ENCODE measurements around the gene RIOK1. TPM values are rescaled to one million over a fixed set of nuclear protein-coding genes. Genes with fewer than 3 reads are reported as not detected.
A peak's percentile ranks its signal among the peaks of the same experiment; 100 is the strongest.

The RIOK1 gene
- total and polyA plus RNA-seq, 2 of the 13 experiments (the other 11 are each of a cell fraction or from before 2014, with no cell fraction given) = 9.4 to 37.8 TPM

DNA sequence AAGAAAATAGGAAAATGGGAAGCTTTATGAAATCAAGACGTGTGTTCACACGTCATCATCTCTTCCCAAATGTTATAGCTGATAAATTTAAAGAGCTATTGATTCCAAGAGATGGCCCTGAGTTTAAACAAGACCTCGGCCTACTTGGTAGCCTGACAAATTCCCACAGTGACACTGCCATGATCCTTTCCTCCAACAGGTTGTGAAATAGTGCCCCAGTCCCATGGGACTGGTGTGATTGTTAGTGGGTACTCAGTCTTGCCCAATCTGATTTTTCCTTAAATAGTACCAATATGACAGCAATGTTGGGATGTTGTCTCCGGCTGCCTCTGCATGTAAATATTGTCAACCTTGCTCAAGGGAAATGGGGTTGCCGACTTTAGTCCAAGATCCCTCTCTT lies 34.5 kb downstream of the RIOK1 start:
- no peaks in the 10 kb centered on the region for H4K20me1 ChIP-seq (ENCODE audit: insufficient read depth, low read length)
- H3K4me2 ChIP-seq (ENCODE audit: low read depth, low read length) = no peak overlapping the region
- H3K27ac ChIP-seq (ENCODE audit: extremely low read length, insufficient read depth, low read length) = no peak overlapping the region
- in situ Hi-C loops (cut with HindIII; ENCODE audit: extremely low pct_ligation_motif_present, low pct_unique_long_range_greater_than_20kb) = no loop called here
- intact Hi-C loops (cut with micrococcal nuclease; ENCODE audit: unreplicated experiment) = loop anchor here (2.0 kb wide), 1 partner anchor 167 kb away; the partner anchor contains the start of gene SNRNP48
- no peak overlapping the region for H3K4me3 ChIP-seq (replicated peaks in 1 of 3; ENCODE audit: insufficient read depth in 1 of 3, low read depth in 2 of 3, low read length in 3 of 3)
- BruUV-seq (replicated peaks) = no TSS peak
- H3K36me3 ChIP-seq (replicated peaks in 1 of 2; ENCODE audit: control insufficient read depth in 1 of 2, insufficient read depth in 2 of 2, low read length in 2 of 2) = no peaks in the 10 kb centered on the region
- H2AFZ ChIP-seq (ENCODE audit: low read length) = no peak overlapping the region
- DNase-seq (ENCODE audit: low spot score) (no peak), FAIRE-seq (no peak), ATAC-seq (no peak)
- peaks cover 34% of the 10 kb centered on the region for H3K4me1 ChIP-seq (ENCODE audit: insufficient read depth, low read length)
- CTCF ChIA-PET (ENCODE audit: low intra/inter-chr PET ratio, low total read pairs) = interaction anchor here (1.6 kb wide), 1 partner anchor 192 kb away, joined by 6 read pairs; no protein-coding TSS in a partner anchor
- POLR2A ChIA-PET = interaction anchor here (3.7 to 4.7 kb wide), 2 partner anchors 117 to 167 kb away, joined by 27 to 32 read pairs; partner anchors contain the start of genes DSP and SNRNP48
- no peak overlapping the region for H3K9ac ChIP-seq (ENCODE audit: insufficient read depth, low read depth, low read length)
- H3K9me3 ChIP-seq (ENCODE audit: low read length) = no peaks in the 10 kb centered on the region
- H3K79me2 ChIP-seq (ENCODE audit: insufficient read depth, low read length) = no peaks in the 10 kb centered on the region
- TF ChIP-seq, protein P1, sequence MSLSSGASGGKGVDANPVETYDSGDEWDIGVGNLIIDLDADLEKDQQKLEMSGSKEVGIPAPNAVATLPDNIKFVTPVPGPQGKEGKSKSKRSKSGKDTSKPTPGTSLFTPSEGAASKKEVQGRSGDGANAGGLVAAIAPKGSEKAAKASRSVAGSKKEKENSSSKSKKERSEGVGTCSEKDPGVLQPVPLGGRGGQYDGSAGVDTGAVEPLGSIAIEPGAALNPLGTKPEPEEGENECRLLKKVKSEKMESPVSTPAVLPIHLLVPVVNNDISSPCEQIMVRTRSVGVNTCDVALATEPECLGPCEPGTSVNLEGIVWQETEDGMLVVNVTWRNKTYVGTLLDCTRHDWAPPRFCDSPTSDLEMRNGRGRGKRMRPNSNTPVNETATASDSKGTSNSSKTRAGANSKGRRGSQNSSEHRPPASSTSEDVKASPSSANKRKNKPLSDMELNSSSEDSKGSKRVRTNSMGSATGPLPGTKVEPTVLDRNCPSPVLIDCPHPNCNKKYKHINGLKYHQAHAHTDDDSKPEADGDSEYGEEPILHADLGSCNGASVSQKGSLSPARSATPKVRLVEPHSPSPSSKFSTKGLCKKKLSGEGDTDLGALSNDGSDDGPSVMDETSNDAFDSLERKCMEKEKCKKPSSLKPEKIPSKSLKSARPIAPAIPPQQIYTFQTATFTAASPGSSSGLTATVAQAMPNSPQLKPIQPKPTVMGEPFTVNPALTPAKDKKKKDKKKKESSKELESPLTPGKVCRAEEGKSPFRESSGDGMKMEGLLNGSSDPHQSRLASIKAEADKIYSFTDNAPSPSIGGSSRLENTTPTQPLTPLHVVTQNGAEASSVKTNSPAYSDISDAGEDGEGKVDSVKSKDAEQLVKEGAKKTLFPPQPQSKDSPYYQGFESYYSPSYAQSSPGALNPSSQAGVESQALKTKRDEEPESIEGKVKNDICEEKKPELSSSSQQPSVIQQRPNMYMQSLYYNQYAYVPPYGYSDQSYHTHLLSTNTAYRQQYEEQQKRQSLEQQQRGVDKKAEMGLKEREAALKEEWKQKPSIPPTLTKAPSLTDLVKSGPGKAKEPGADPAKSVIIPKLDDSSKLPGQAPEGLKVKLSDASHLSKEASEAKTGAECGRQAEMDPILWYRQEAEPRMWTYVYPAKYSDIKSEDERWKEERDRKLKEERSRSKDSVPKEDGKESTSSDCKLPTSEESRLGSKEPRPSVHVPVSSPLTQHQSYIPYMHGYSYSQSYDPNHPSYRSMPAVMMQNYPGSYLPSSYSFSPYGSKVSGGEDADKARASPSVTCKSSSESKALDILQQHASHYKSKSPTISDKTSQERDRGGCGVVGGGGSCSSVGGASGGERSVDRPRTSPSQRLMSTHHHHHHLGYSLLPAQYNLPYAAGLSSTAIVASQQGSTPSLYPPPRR (CRISPR knock-in tag; IDR thresholded peaks at IDR 0.05; ENCODE audit: borderline replicate concordance) = no peak
- TF ChIP-seq CEBPB (IDR thresholded peaks at IDR 0.05; ENCODE audit: borderline replicate concordance, low read depth, low read length) (peak; percentile 30; the same call in 1 of the 2 replicates), NFYB (CRISPR knock-in tag; IDR thresholded peaks at IDR 0.05) (no peak), MZF1 (CRISPR knock-in tag; IDR thresholded peaks at IDR 0.05; ENCODE audit: borderline replicate concordance) (no peak), TBX3 (IDR thresholded peaks at IDR 0.05; ENCODE audit: borderline replicate concordance) (no peak), RFXAP (CRISPR knock-in tag; IDR thresholded peaks at IDR 0.05; ENCODE audit: borderline replicate concordance) (no peak)
- 91% methylated on average over 5 of the region's 5 CpGs for WGBS (ENCODE audit: low lambda C conversion rate)
- no peaks in the 10 kb centered on the region for H3K27me3 ChIP-seq (ENCODE audit: control insufficient read depth in 1 of 2, insufficient read depth in 2 of 2, low read length in 2 of 2)

All from HepG2 (cell line).